ENCODE results near the gene SGTA.
A peak's percentile ranks its signal among the peaks of the same experiment; 100 is the strongest.

Gene SGTA

GRCh38 chr19:2758601-2759313, 24.3 kb downstream of the SGTA start:
- no peak for DNase-seq (ENCODE audit: insufficient read length, low spot score)
- FAIRE-seq: peak; percentile 85
- TF ChIP-seq TAF1 (IDR thresholded peaks at IDR 0.05; ENCODE audit: low read depth, low read length) (no peak), SPI1 (IDR thresholded peaks at IDR 0.05; ENCODE audit: low read depth, low read length) (no peak), POLR2A (IDR thresholded peaks at IDR 0.05; ENCODE audit: low read depth, low read length) (no peak), PAX5 (IDR thresholded peaks at IDR 0.05; ENCODE audit: insufficient read depth, low read length, severe bottlenecking) (no peak), POLR2AphosphoS5 (IDR thresholded peaks at IDR 0.05; ENCODE audit: low read depth, low read length) (no peak), POU2F2 (IDR thresholded peaks at IDR 0.05; ENCODE audit: low read depth, low read length) (no peak)

DNA sequence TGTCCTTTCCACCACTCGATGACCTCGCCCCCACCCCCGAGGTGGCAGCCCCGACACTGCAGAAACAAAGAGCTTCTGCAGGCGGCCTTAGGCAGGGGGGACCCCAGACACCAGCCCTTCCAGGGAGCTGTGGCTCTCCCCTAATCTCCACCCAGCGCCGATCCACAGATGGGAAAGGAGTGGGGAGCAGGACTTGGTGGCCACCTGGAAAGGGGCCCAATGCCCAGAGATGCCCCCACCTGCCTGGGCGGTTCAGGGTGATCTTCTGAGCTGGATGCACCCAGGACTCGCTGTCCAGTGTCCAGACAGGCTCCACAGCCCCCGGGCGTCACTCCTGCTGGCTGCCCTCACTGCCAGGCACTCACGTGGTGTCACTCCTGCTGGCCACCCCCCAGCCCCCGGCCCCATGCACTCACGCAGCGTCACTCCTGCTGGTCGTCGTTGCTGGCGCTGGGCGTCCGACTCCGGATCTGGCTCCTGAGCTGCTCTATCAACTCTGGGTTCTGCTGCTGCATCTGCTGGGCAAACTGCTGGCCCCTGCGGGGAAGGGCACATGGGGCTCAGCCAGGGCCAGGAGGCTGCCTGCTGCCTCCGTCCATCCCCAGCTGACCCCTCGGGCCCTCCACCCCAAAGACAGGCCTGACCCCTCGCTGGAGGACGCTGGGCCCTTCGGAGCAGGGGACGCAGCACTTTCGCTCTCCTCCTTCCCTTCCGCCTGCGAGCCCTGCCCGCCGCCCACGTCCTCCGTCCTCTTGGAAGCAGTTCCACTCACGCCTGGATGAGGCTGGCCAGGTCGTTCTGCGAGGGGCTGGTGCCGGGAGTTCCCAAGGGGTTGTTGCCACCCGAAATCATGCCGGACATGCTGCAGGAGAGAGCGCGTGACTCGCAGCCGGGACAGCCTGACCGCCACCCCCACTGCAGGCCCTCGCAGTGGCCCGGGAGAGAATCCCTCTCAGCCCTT, 25.9 kb downstream of the SGTA start:
- FAIRE-seq (no peak), DNase-seq (ENCODE audit: insufficient read length, low spot score) (no peak)
- no peak for TF ChIP-seq SPI1 (IDR thresholded peaks at IDR 0.05; ENCODE audit: low read depth, low read length)
- no peak for TF ChIP-seq POLR2AphosphoS5 (IDR thresholded peaks at IDR 0.05; ENCODE audit: low read depth, low read length)
- TF ChIP-seq POU2F2 (IDR thresholded peaks at IDR 0.05; ENCODE audit: low read depth, low read length): no peak
- TF ChIP-seq PAX5 (IDR thresholded peaks at IDR 0.05; ENCODE audit: insufficient read depth, low read length, severe bottlenecking): no peak
- TF ChIP-seq POLR2A (IDR thresholded peaks at IDR 0.05; ENCODE audit: low read depth, low read length): no peak
- TF ChIP-seq TAF1 (IDR thresholded peaks at IDR 0.05; ENCODE audit: low read depth, low read length): no peak

- no peak for DNase-seq (ENCODE audit: insufficient read length, low spot score)
- TF ChIP-seq SPI1 (IDR thresholded peaks at IDR 0.05; ENCODE audit: low read depth, low read length): no peak
- TF ChIP-seq POLR2AphosphoS5 (IDR thresholded peaks at IDR 0.05; ENCODE audit: low read depth, low read length): no peak
- TF ChIP-seq TAF1 (IDR thresholded peaks at IDR 0.05; ENCODE audit: low read depth, low read length): no peak
- TF ChIP-seq POLR2A (IDR thresholded peaks at IDR 0.05; ENCODE audit: low read depth, low read length): no peak
- TF ChIP-seq PAX5 (IDR thresholded peaks at IDR 0.05; ENCODE audit: insufficient read depth, low read length, severe bottlenecking): no peak
- no peak for TF ChIP-seq POU2F2 (IDR thresholded peaks at IDR 0.05; ENCODE audit: low read depth, low read length)
- no peak for FAIRE-seq
These were observed 26.6 kb downstream of the SGTA start for GRCh38 chr19:2756477-2756876.

- TF ChIP-seq PAX5 (IDR thresholded peaks at IDR 0.05; ENCODE audit: insufficient read depth, low read length, severe bottlenecking) (no peak), POLR2AphosphoS5 (IDR thresholded peaks at IDR 0.05; ENCODE audit: low read depth, low read length) (no peak), POU2F2 (IDR thresholded peaks at IDR 0.05; ENCODE audit: low read depth, low read length) (no peak), SPI1 (IDR thresholded peaks at IDR 0.05; ENCODE audit: low read depth, low read length) (no peak), POLR2A (IDR thresholded peaks at IDR 0.05; ENCODE audit: low read depth, low read length) (no peak), TAF1 (IDR thresholded peaks at IDR 0.05; ENCODE audit: low read depth, low read length) (no peak)
- FAIRE-seq: no peak
- DNase-seq (ENCODE audit: insufficient read length, low spot score): no peak
These were observed 27.3 kb downstream of the SGTA start for GRCh38 chr19:2755811-2756210.

- no peak for FAIRE-seq
- TF ChIP-seq POU2F2 (IDR thresholded peaks at IDR 0.05; ENCODE audit: low read depth, low read length) (no peak), TAF1 (IDR thresholded peaks at IDR 0.05; ENCODE audit: low read depth, low read length) (no peak), PAX5 (IDR thresholded peaks at IDR 0.05; ENCODE audit: insufficient read depth, low read length, severe bottlenecking) (no peak), SPI1 (IDR thresholded peaks at IDR 0.05; ENCODE audit: low read depth, low read length) (no peak), POLR2A (IDR thresholded peaks at IDR 0.05; ENCODE audit: low read depth, low read length) (no peak), POLR2AphosphoS5 (IDR thresholded peaks at IDR 0.05; ENCODE audit: low read depth, low read length) (no peak)
These were observed 27.7 kb downstream of the SGTA start for GRCh38 chr19:2755448-2755705.

DNA sequence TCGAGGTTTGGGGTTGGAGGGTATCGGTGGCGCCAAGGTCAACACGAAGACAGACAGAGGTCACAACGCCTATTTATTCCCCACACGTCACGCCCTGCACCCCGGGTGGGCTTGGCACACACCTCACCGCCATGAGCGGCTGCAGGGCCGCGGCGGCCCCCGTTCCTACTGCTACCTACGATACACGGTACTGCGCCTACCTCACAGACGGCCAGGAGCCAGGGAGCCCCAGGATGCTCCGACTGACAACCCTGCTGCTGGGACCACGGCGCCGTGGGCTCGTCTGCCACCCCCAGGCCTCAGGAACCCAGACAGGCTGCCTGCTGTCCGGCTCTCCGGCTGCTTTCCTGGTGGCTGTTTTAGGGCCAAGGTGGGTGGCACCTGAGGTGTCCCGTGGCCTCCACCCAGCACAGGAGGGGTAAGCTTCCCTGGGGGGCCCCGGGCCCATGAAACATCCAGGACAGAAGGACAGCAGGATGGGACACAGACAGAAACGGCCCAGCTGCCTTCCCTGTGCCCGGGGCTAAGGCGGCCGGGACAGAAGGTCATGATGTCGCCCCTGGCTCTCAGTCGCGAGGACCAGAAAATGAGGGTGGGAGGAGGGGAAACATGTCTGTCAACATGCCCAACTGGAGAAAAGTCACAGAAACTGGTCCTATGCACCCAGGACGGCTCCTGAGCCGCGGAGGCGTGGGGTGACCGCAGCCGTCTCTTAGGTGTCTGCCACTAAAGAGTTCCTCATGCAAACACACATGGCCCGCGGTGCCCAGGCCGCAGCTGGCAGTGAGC, 28.2 kb downstream of the SGTA start:
- FAIRE-seq (no peak), DNase-seq (ENCODE audit: insufficient read length, low spot score) (no peak)
- TF ChIP-seq TAF1 (IDR thresholded peaks at IDR 0.05; ENCODE audit: low read depth, low read length): no peak
- no peak for TF ChIP-seq POLR2AphosphoS5 (IDR thresholded peaks at IDR 0.05; ENCODE audit: low read depth, low read length)
- TF ChIP-seq PAX5 (IDR thresholded peaks at IDR 0.05; ENCODE audit: insufficient read depth, low read length, severe bottlenecking): no peak
- no peak for TF ChIP-seq POLR2A (IDR thresholded peaks at IDR 0.05; ENCODE audit: low read depth, low read length)
- TF ChIP-seq POU2F2 (IDR thresholded peaks at IDR 0.05; ENCODE audit: low read depth, low read length): no peak
- no peak for TF ChIP-seq SPI1 (IDR thresholded peaks at IDR 0.05; ENCODE audit: low read depth, low read length)

More at GRCh38 chr19:2755448-2755705, 27.7 kb downstream of the SGTA start:
- DNase-seq (ENCODE audit: insufficient read length, low spot score): no peak

GRCh38 chr19:2751438-2751830, 31.6 kb downstream of the SGTA start:
- FAIRE-seq (no peak), DNase-seq (ENCODE audit: insufficient read length, low spot score) (no peak)
- no peak for TF ChIP-seq POU2F2 (IDR thresholded peaks at IDR 0.05; ENCODE audit: low read depth, low read length)

DNA sequence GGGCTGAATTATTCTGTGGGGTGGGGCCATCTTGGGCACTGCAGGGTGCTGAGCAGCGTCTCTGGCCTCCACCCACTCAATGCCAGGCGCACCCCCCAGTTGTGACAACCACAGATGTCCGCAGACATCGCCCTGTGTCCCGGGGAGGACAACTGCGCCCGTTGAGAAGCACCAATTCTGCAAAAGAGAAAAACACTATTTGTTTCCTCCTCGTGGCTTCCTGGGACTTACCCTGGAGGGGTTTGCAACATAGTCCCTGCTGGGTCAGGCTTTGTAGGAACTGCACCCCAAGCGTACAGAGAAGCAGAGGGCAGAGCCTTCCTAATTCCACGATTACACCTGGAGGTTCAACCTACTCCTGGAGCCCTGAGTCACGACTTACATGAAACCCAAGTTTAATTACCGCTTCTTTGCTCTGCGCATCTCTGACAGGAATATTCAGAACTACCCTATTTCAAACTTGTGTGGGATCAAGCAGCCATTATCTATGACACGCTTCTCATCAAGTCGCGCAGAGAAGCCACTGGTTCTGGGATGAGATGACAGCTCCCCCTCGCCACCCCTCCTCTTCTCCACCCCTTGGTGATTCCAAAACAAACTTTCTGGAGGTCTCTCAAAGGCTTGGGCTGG, 32.1 kb downstream of the SGTA start:
- TF ChIP-seq POLR2AphosphoS5 (IDR thresholded peaks at IDR 0.05; ENCODE audit: low read depth, low read length): no peak
- no peak for TF ChIP-seq POU2F2 (IDR thresholded peaks at IDR 0.05; ENCODE audit: low read depth, low read length)
- no peak for TF ChIP-seq PAX5 (IDR thresholded peaks at IDR 0.05; ENCODE audit: insufficient read depth, low read length, severe bottlenecking)
- TF ChIP-seq TAF1 (IDR thresholded peaks at IDR 0.05; ENCODE audit: low read depth, low read length): no peak
- TF ChIP-seq SPI1 (IDR thresholded peaks at IDR 0.05; ENCODE audit: low read depth, low read length): no peak
- TF ChIP-seq POLR2A (IDR thresholded peaks at IDR 0.05; ENCODE audit: low read depth, low read length): no peak
- FAIRE-seq (no peak), DNase-seq (ENCODE audit: insufficient read length, low spot score) (no peak)

Data from GM12891 (cell line).